ENCODE data around the gene NPW.
"Not testable (repeated sequence)": the region's sequence is repeated elsewhere in the genome, so short reads cannot be mapped to it uniquely, and the experiment has no call there.

The NPW gene

DNA sequence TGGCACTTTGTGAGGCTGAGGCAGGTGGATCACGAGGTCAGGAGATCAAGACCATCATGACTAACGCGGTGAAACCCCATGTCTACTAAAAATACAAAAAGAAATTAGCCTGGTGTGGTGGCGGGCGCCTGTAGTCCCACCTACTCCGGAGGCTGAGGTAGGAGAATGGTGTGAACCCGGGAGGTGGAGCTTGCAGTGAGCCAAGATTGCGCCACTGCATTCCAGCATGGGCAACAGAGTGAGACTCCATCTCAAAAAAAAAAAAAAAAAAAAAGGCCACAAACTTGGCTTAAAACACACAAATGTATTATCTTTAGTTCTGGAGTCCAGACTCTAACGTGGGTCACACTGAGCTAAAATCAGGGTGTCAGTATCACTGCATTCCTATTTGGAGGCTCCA lies 7.9 kb upstream of the NPW start:
- not testable (repeated sequence) for H3K4me3 ChIP-seq, H3K27ac ChIP-seq

- no peak overlapping the region for H3K27ac ChIP-seq
- H3K4me3 ChIP-seq: no peak overlapping the region
Observed at GRCh38 chr16:2013527-2013926, 6.1 kb upstream of the NPW start.

DNA sequence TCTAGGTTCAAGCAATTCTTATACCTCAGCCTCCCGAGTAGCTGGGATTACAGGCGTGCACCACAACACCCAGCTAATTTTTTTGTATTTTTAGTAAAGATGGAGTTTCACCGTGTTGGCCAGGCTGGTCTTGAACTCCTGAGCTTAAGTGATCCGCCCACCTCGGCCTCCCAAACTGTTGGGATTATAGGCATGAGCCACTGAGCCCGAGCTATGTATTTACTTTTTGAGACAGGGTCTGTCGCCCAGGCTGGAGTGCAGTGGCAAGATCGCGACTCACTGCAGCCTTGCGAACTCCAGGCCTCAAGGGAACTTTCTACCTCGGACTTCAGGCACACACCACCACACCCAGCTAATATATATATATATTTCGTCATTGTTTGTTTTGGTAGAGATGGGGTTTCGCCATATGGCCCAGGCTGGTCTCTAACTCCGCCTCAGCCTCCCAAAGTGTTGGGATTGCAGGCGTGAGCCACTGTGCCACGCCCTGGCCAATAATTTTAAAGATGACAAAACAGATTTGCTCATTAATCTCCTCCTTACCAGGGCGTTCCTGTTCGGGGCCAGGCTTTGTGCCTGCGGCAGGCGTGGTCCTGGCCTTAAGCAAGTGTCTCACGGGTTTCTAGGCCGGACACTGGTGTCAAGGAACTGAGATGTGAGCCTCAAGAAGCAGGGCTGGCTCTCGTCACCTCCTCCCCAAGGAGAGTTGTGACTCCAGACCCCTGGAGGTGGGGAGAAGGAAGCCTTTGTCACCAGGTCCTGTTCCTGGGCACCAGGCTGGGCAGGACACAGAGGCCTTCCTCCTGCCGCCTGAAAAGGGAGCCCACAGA lies 4.3 kb upstream of the NPW start:
- Histone ChIP-seq H3K4me3 (no peak overlapping the region), H3K27ac (peak overlapping the region in 10 of 21 experiments; percentile 22 to 79 (median 50))

DNA sequence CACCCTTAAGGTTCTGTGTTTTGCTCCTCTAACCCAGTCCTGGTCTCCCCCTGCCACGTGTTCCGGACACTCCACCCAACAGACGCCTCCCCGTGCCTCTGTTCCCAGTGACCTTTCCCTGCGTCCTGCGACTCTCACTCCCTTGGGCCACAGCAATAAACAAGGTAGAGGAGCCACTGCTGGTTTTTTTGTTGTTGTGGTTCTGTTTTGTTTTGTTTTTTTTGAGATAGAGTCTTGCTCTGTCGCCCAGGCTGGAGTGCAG lies 3.7 kb upstream of the NPW start:
- H3K4me3 ChIP-seq: no peak overlapping the region

GRCh38 chr16:2016407-2016922 lies 3.1 kb upstream of the NPW start:
- no peak overlapping the region for H3K4me3 ChIP-seq
- peak overlapping the region in 1 of 21 experiments; percentile 79 for H3K27ac ChIP-seq

More for the DNA sequence above, 3.7 kb upstream of the NPW start:
- H3K27ac ChIP-seq: peak overlapping the region in 10 of 21 experiments; percentile 22 to 79 (median 50)

- peak overlapping the region in 2 of 7 experiments; percentile 21 to 28 for H3K4me3 ChIP-seq
- no peak overlapping the region for H3K27ac ChIP-seq
Observed at GRCh38 chr16:2019921-2020831, 591 bp downstream of the NPW start.

- H3K4me3 ChIP-seq: peak overlapping the region in 6 of 7 experiments; percentile 3 to 24 (median 14)
- peak overlapping the region in 3 of 21 experiments; percentile 21 to 48 (median 45) for H3K27ac ChIP-seq
Observed at GRCh38 chr16:2022723-2023091, 3.1 kb downstream of the NPW start.

DNA sequence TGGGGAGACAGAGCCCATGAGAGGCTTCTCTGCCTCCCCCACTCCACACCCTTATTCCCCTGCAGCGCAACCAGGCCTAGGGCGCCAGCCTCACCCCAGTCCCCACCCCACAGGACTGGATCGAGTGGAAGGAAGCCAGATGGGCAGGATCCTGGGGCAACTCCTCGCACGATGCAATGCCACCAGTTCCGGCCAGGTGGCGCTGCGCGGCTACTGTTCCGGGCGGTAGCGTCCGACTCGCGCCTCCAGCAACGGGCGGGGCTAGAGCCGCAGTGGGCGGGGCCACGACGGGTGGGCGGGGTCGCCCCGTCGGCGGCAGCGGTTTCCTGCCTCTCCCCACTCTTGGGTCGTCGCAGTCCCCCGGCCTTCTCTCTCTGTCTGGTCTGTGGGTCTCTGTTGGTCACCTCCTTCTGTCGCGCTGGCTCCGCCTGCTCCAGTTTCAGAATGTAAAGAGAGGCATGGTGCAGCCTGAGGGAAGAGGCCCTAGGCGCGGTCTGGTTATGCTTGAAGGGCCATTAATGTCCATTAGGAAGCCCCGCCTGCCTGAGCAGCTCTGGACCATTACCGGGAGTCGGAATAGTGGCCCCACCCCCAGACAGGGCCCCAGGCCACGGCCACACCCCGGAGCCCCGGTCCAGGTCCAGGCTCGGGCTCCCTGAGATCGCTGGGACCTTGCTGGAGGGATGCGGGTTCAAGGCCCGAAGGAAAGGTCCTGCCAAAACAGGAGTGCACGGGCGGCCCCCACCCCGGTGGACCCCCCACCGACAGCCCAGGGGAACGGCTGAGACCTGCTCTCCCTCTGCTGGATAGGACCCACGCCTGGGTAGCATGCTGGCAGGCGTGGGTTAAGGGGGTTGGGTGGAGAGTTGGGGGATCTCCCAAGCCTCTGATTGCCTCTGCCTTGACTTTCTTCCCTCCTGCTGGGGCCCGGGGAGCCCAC lies 3.8 kb downstream of the NPW start:
- peak overlapping the region in 6 of 7 experiments; percentile 3 to 24 (median 14) for H3K4me3 ChIP-seq
- H3K27ac ChIP-seq: peak overlapping the region in 17 of 21 experiments; percentile 21 to 85 (median 59)

DNA sequence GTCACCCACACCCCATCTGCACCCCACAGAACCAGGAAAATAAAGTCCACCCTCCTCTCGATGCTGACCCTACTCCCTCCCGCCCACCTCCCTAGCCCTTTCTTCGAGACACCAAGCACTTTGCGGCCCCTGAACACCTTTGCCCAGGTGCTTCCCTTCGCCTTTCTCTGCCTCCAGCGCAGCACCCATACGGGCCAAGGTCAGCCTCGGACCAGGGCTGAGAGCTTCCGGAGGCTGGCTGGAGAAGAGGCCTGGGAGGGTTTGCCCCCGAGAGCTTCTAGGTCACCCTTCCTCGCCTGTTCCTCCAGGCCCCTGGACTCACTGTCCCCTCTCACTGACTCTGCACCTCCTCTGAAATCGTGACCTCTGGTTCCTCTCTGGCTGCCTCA lies 4.4 kb downstream of the NPW start:
- Histone ChIP-seq H3K4me3 (no peak overlapping the region), H3K27ac (peak overlapping the region in 13 of 21 experiments; percentile 22 to 85 (median 59))

GRCh38 chr16:2025251-2025650 lies 5.7 kb downstream of the NPW start:
- no peak overlapping the region for H3K4me3 ChIP-seq
- no peak overlapping the region for H3K27ac ChIP-seq

- Histone ChIP-seq H3K4me3 (peak overlapping the region in 5 of 7 experiments; percentile 9 to 69 (median 54)), H3K27ac (peak overlapping the region in 7 of 21 experiments; percentile 6 to 66 (median 37))
Observed at GRCh38 chr16:2025878-2026460, 6.4 kb downstream of the NPW start.

- peak within 1 kb of the TSS; percentile 52 to 69 (median 56) for H3K4me3 ChIP-seq
- peak within 1 kb of the TSS in 16 of 21 experiments; percentile 17 to 79 (median 65) for H3K27ac ChIP-seq
Observed at GRCh38 chr16:2026461-2027023, 7.0 kb downstream of the NPW start, which contains the start of gene NHERF2. Gene NHERF2 (plus strand): TSS chr16:2026902. CDS start chr16:2027006, 104 bp downstream.

DNA sequence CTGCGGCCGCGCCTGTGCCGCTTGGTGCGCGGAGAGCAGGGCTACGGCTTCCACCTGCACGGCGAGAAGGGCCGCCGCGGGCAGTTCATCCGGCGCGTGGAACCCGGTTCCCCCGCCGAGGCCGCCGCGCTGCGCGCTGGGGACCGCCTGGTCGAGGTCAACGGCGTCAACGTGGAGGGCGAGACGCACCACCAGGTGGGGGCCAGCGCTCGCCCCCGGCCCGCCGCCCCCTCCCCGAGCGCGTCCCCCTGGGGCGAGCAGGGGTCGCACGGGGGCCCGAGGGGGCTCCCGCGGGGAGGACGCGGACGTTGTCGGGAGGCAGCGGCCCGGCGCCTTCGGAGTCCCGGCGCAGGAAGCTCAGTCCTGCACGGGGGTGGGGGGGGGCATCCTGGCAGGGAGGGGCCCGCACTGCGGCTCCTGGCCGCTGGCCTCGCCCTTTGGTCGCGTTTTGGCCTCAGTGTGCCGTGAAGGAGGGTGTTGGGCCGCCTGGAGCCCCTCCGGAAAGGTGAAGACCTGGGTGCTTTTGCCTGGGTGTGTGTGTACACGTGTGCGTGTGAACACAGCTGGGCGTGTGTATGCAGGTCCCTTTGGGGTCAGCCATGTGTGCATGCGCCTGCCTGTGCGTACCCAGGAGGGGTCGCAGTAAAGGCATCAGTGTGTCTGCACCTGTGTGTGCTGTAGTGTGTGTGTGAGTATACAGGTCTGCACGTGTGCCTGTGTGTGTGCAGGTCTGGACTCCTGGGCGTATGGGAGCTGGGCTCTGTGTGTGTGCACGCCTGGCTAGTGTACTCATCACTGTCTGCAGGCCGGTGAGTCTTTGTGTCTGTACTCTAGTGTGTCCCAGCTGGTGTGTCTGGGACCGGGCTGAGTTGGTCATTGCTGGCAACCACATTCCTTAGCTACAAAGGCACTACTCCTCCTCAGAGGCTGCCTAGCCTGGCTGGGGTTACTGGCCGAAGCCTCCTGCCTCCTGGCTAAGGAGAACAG lies 7.7 kb downstream of the NPW start:
- H3K27ac ChIP-seq: peak overlapping the region in 16 of 21 experiments; percentile 17 to 79 (median 63)
- H3K4me3 ChIP-seq: peak overlapping the region; percentile 52 to 69 (median 56)

DNA sequence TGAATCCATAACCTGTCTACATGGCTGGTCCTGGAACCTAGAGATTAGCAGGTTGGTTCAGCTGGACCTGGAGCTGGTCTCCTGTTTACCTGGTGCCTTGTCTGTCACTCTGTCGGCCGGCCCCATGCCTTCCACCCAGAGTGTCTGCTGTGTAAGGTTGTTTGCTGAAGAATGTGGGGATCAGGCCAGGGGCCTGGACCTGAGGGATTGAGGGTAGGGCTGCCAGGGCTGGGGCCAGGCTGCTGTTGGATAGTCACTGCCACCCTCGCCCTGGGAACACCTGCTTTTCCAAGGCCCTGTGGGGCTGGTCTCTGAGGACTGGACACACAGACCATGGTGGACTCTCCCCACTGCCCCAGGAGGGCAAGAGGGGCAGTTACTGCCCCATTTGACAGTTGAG lies 8.6 kb downstream of the NPW start:
- Histone ChIP-seq H3K4me3 (peak overlapping the region in 5 of 7 experiments; percentile 52 to 69 (median 58)), H3K27ac (peak overlapping the region in 2 of 21 experiments; percentile 17 to 35)

DNA sequence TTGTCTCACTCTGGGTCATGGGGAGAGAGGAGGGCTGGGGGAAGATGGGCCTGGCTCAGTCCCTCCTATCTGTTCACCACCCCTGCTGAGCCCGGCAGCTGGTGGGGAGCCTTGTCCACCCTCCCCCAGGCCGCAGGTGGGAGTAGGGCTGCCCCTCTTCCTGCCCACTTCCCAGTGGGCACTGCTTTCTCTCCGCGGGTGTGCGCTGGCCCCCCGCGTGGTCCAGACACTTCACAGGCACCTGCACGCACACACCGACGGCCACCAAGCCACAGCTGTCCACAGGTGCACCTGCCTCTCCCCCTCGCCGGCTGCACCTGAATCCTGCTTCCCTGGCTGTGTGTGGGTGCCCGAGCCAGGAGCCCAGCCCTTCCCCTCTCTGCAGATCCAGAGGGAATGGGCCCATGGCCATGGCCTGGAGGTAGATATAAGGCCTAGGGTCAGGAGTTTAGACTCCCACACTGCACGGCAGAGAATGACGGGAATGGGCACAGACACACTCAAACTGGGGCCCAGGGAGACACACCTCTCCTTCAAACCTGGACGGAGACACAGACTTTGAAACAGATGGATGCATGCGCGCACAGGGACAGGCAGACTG lies 9.1 kb downstream of the NPW start:
- Histone ChIP-seq H3K27ac (no peak overlapping the region), H3K4me3 (peak overlapping the region in 1 of 7 experiments; percentile 69)

GRCh38 chr16:2029350-2029749 lies 9.8 kb downstream of the NPW start:
- Histone ChIP-seq H3K4me3 (no peak overlapping the region), H3K27ac (no peak overlapping the region)

- H3K27ac ChIP-seq: peak overlapping the region in 4 of 21 experiments; percentile 8 to 45 (median 17)
- no peak overlapping the region for H3K4me3 ChIP-seq
Observed at GRCh38 chr16:2030036-2030435, 10.5 kb downstream of the NPW start.
